ENCODE results near the gene YWHAG.

- TF ChIP-seq CTCF (IDR thresholded peaks at IDR 0.05): peak in 2 of 4 experiments; percentile 16 to 19
- TF ChIP-seq POLR2AphosphoS5 (IDR thresholded peaks at IDR 0.05): peak; percentile 100
Measured at GRCh38 chr7:76302347-76303201, 56.2 kb downstream of the YWHAG start, which contains the start of gene HSPB1.
